ENCODE measurements around the gene RNF130.
"Not testable (repeated sequence)": the region's sequence is repeated elsewhere in the genome, so short reads cannot be mapped to it uniquely, and the experiment has no call there.

The RNF130 gene

GRCh38 chr5:179967489-179967888 is 104.1 kb downstream of the RNF130 start:
- DNase-seq: no peak

DNA sequence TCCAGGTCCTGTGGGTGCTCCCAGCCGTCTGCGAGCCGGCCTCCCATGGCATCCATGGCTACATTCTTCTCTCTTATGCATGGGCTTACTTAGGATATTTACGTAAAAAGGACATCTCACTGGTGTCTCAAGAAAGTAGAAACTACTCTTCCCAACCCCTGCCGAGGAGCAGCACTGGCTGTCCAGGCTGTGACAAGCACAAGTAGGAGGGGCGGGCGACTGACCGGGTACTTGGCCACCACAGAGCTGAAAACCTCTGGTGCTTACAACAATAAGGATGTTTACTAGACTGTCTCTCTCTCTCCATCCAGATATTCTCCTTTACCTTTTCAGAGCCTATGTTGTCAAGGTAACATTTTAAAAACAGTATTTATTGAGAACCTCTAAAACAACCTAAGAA is 107.5 kb downstream of the RNF130 start:
- DNase-seq: no peak

DNA sequence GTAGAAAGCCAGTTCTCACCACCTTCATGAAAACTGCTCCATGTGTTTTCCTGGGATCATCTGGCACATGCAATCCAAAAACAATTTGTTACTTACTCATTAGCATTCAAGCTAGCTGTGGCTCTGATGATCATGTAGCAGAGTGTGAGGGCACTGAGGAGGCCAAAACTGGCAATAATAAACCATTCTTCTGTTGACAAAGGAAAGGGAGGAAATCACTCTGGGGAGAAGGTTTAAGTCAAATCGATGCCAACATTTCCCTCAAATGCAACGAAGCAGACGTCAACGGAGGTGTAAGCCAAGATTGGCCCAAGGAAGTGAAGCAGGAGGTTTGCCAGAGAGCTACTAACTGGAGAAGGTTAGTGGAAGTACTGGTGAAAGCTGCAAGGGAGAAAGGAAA is 108.2 kb downstream of the RNF130 start:
- DNase-seq: no peak

DNA sequence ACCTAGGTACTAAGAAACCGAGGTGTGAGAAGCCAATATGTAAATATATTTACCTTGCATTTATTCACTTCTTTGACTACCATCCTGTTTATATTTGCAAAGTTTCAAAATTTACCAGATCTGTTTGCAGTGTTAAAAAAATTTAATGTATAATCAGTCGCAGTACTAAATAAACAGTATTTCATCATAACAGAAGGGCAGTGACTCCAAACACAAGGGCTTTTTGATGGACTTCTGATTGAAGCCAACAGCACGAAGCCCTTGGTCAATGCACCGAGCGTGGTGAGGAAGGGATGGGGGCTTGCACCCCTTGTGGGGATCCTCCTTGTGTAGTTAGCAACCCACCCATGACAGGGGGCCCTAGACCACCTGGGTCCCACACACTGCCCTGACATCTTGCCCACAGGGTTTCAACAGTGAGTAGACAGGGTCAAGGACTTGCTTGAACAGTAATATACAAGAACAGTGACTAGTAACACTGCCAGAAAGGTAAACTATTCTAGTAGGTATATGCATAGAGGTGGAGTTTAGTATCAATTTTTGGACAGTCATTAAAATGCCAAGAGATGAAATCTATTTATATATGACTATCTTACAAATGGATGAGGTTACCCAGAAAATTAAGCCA is 111.2 kb downstream of the RNF130 start:
- DNase-seq: no peak

- DNase-seq: no peak
Measured at GRCh38 chr5:179959641-179960040, 111.9 kb downstream of the RNF130 start.

DNA sequence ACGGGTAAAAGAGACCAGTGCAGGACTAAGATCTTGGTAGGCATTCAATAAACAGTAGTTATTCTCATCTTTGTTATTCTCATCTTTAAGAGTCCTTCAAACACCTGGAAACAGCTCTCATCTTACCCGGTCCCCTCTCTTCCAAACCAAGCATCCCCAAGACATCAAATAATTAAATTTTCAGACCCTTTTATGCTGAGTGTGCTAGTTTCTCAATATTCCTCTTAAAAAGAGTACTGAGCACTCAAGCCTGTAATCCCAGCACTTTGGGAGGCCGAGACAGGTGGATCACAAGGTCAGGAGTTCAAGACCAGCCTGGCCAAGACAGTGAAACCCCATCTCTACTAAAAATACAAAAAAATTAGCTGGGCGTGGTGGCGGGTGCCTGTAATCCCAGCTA is 112.4 kb downstream of the RNF130 start:
- DNase-seq: not testable (repeated sequence)

DNA sequence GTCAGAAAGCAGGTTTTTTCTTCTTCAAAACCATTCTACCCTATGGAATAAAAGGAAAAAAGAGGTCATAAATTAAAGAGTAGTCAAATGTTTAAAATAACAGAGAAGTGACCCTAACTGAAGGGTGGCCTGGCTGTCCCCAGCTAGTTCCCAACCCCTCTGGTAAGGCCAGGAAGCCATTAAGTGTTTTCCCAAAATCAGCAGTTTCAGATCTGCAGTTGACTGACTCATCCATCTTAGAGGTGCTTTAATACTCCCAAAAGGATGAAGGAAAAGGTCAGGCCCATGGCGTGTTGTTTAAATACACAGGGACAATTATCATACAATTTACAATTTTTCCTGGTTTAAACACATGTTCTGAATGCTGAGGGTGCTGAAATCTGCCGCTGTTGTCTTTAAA is 115.9 kb downstream of the RNF130 start:
- no peak for DNase-seq

DNA sequence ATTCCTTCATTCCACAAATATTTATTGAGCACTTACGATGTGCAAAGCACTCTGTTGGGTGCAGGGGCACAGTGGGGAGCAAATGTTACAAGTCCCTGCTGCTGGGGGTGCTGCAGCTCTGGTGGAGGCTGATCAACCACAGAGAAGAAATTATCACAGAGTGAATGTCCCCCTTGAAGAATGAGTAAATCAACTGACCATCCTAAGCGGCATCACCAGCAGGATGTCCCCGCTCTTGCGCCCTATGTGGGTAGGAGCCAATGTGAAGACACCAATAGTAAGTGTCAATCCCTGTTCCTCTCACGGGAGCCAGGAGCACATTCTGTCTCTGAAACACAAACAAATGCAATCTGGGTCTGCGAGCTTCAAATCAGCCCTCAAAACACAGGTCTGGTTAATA is 116.5 kb downstream of the RNF130 start:
- no peak for DNase-seq

- no peak for DNase-seq
Measured at GRCh38 chr5:179954434-179954833, 117.1 kb downstream of the RNF130 start.

DNA sequence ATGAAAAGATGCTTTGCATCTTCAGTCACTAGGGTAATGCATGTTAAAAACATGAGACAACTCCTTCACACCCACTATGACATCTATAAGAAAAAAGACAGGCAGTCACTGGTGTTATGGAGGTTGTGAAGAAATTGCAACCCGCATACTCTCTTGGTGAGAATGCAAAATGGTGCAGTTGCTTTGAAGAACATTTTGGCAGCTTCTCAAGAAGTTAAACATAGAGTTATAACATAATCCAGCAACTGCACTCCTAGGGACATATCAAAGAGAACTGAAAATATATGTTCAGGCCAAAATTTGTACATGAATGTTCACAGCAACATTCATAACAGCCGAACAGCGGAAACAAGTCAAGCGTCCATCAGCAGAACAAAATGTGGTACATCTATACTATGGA is 117.6 kb downstream of the RNF130 start:
- DNase-seq: no peak

GRCh38 chr5:179936976-179937681 is 134.4 kb downstream of the RNF130 start:
- no peak for DNase-seq

GRCh38 chr5:179930788-179931473 is 140.6 kb downstream of the RNF130 start:
- DNase-seq: no peak

DNA sequence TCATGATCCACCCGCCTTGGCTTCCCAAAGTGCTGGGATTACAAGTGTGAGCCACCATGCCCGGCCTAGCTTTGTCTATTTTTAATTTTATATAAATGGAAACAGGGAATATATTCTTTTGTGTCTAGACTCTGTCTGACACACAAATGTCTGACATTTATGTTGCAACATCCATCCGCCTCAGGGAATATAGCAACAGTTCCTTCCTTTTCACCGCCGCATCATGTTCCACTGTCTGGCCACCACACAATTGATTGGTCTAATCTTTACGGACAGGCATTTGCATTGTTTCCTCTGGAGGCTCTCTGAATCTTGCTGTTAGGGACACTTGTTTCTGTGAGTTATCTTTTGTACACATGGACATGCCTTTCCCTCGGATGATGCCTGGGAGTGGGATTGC is 143.7 kb downstream of the RNF130 start:
- DNase-seq: no peak

DNA sequence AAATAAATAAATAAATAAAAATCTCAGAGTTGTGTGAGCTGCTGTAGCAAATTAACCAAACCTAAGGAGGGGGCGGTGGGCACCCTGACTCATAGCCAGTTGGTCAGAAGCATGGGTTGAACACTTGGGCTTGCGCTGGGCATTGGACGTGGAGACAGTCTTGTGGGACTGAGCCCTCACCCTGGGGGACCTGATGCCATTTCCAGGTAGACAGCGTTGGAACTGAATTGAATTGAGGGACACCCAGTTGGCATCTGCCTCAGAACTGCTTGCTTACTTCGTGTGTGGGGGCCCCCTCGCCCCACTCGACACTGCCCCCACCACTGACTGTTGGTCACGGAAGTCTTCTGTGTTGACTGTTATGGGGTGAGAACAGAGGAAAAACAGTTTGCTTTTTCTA is 144.9 kb downstream of the RNF130 start:
- no peak for DNase-seq

GRCh38 chr5:179923436-179923835 is 148.1 kb downstream of the RNF130 start:
- DNase-seq: no peak

- no peak for DNase-seq
Measured at GRCh38 chr5:179920175-179920574, 151.4 kb downstream of the RNF130 start.

GRCh38 chr5:179919487-179920060 is 152.0 kb downstream of the RNF130 start:
- no peak for DNase-seq

GRCh38 chr5:179918742-179919486 is 152.6 kb downstream of the RNF130 start:
- DNase-seq: no peak

- no peak for DNase-seq
Measured at GRCh38 chr5:179916523-179916922, 155.0 kb downstream of the RNF130 start.

- DNase-seq: no peak
Measured at GRCh38 chr5:179915406-179915935, 156.1 kb downstream of the RNF130 start.

DNA sequence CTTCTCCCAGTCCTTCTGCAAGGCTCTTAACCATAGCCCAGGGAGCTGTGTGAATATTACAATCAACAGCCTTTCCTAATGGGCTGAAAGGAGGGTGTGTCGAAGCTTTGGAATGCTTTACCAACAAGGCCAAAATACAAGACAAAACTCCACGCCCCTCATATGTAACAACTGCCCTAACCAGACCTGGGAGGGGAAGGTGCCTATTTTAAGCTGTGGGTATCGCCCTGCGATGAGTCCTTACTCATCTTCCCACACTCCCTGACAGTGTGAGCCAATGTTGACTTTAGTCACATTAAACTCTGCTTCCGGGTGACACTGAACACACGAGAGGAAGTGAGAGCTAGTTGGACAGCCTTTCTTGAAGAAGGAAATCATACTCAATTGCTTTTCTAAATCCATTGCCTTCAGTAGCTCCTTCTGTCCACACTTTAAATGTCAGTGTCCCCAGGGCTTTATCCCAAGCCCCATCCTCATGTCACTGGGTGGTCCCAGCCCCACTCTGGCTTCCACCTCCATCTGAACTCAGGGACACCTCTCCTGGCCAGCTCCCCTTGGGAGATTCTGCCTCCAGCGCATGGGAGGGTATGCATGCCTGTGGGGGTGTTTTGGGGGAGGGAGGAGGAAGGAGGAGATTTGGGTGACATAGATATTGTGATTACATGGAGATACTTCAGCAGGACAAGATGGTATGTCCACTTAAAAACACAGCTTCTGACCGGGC is 157.4 kb downstream of the RNF130 start:
- DNase-seq: no peak

DNA sequence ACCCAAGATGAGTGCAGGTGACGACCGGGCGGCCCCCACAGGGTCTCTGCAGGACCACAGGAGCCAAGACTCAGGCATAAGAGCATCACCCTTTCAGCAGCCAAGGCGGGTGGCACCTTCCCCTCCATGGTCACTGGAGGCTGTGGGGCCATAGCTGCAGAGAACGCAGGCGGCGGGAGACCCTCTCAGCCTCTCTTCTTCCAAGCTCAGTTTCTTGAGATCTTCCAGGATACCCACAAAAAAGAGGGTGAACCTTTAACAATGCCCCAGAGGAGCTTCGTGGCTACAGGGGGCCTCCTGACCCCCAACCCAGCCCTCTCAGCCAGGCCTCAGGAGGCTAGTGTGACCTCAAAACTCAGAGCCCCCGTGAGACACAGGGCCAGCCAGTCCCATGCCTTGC is 158.1 kb downstream of the RNF130 start:
- DNase-seq: no peak
